IMR-90 (cell line): ENCODE measurements around the gene GABRB1. TPM values are rescaled to one million over a fixed set of nuclear protein-coding genes. Genes with fewer than 3 reads are reported as not detected.
A peak's percentile ranks its signal among the peaks of the same experiment; 100 is the strongest.

Experiments used
- ATAC-seq: fragments of 200-7000 bp; cut with Tn5 transposase; 2 replicates; pipeline ENCODE4 v1.9.1; 2020; ENCODE audit warnings: low read depth, mild to moderate bottlenecking, moderate library complexity
- BruUV-seq: library from RNA; stranded (reverse); fragments of 400-500 nt; replicated peaks from 2 replicates; lab custom pipeline; 2021; lab: Mats Ljungman, UMichigan
- CTCF ChIA-PET: fragments of 300-600 bp; formaldehyde crosslinking; extraction: SDS; loops from one replicate; lab custom pipeline; 2021; ENCODE audit warnings: antibody characterized with exemption; lab: Yijun Ruan, JAX
- POLR2A ChIA-PET: fragments of 300-600 bp; sonication (Branson Sonifier 250); formaldehyde crosslinking; loops from one replicate; lab custom pipeline; 2022; ENCODE audit warnings: antibody characterized with exemption; ENCODE audit not compliant: unreplicated experiment; lab: Charles Lee
- DNase-seq: peaks from one replicate; pipeline ENCODE4 v3.0.0; 2013
- H2AFZ ChIP-seq: replicated peaks from 2 replicates; pipeline ENCODE3; 2013; ENCODE audit warnings: low read length, mild to moderate bottlenecking; ENCODE audit not compliant: poor library complexity
- H2AK5ac ChIP-seq: 2 replicates; pipeline ENCODE4 v1.6.1; 2013; ENCODE audit warnings: low read depth, low read length, inconsistent platforms
- H2AK9ac ChIP-seq: replicated peaks from 2 replicates; pipeline ENCODE3; 2013; ENCODE audit warnings: mild to moderate bottlenecking, low read depth, low read length, moderate library complexity; ENCODE audit not compliant: poor library complexity
- H2BK120ac ChIP-seq: 2 replicates; pipeline ENCODE4 v1.6.1; 2013; ENCODE audit warnings: low read depth, low read length, inconsistent platforms
- H2BK15ac ChIP-seq: 3 replicates; pipeline ENCODE4 v1.6.1; 2013; ENCODE audit warnings: low read depth, low read length, inconsistent platforms
- H2BK20ac ChIP-seq: 2 replicates; pipeline ENCODE4 v1.6.1; 2013; ENCODE audit warnings: low read depth, mild to moderate bottlenecking, inconsistent platforms, low read length, moderate library complexity
- H2BK5ac ChIP-seq: 2 replicates; pipeline ENCODE4 v1.6.1; 2013; ENCODE audit warnings: mild to moderate bottlenecking, low read depth, low read length, inconsistent platforms; ENCODE audit not compliant: poor library complexity, severe bottlenecking
- H3K14ac ChIP-seq: replicated peaks from 2 replicates; pipeline ENCODE4 v1.6.1; 2013; ENCODE audit warnings: low read depth, low read length, inconsistent platforms
- H3K18ac ChIP-seq: 2 replicates; pipeline ENCODE4 v1.6.1; 2013; ENCODE audit warnings: low read depth, low read length, control low read depth
- H3K23ac ChIP-seq: 2 replicates; pipeline ENCODE4 v1.6.1; 2013; ENCODE audit warnings: low read depth, low read length, inconsistent platforms
- H3K27ac ChIP-seq: 2 replicates; pipeline ENCODE4 v1.5.1; 2013; ENCODE audit warnings: mild to moderate bottlenecking, control low read depth, low read length; ENCODE audit not compliant: insufficient read depth
- H3K27me3 ChIP-seq: 2 replicates; pipeline ENCODE4 v1.6.1; 2013; ENCODE audit warnings: low read length; ENCODE audit not compliant: control insufficient read depth, insufficient read depth
- H3K36me3 ChIP-seq: 2 replicates; pipeline ENCODE4 v1.6.1; 2013; ENCODE audit warnings: low read length, mixed read lengths; ENCODE audit not compliant: control insufficient read depth, insufficient read depth
- H3K4ac ChIP-seq: 2 replicates; pipeline ENCODE4 v1.6.1; 2013; ENCODE audit warnings: low read depth, low read length, inconsistent platforms
- H3K4me1 ChIP-seq: 2 replicates; pipeline ENCODE4 v1.6.1; 2013; ENCODE audit warnings: low read length, mixed read lengths; ENCODE audit not compliant: control insufficient read depth, insufficient read depth
- H3K4me2 ChIP-seq: 2 replicates; pipeline ENCODE4 v1.6.1; 2013; ENCODE audit warnings: low read depth, mild to moderate bottlenecking, control low read depth, low read length, moderate library complexity
- H3K4me3 ChIP-seq: 2 replicates; pipeline ENCODE4 v1.5.1; 2013; ENCODE audit warnings: low read depth, mild to moderate bottlenecking, control low read depth, low read length, moderate library complexity; ENCODE audit not compliant: insufficient read depth
- H3K56ac ChIP-seq: 2 replicates; pipeline ENCODE4 v1.6.1; 2013; ENCODE audit warnings: low read length, inconsistent platforms; ENCODE audit not compliant: insufficient read depth; ENCODE audit errors: extremely low read depth
- H3K79me1 ChIP-seq, 2 experiments: 2 replicates each; pipeline ENCODE4 v1.6.1; 2013; ENCODE audit warnings: low read length in 2 of 2, inconsistent platforms in 1 of 2, low read depth in 1 of 2
- H3K9ac ChIP-seq: 2 replicates; pipeline ENCODE4 v1.6.1; 2013; ENCODE audit warnings: low read depth, low read length, control low read depth
- H3K9me1 ChIP-seq: 2 replicates; pipeline ENCODE4 v1.6.1; 2013; ENCODE audit warnings: low read length, inconsistent platforms; ENCODE audit not compliant: insufficient read depth
- H3K9me3 ChIP-seq: 2 replicates; pipeline ENCODE4 v1.6.1; 2013; ENCODE audit warnings: low read length; ENCODE audit not compliant: control insufficient read depth, insufficient read depth
- H4K20me1 ChIP-seq: 2 replicates; pipeline ENCODE4 v1.6.1; 2013; ENCODE audit warnings: low read length, inconsistent platforms; ENCODE audit not compliant: insufficient read depth
- H4K5ac ChIP-seq: 2 replicates; pipeline ENCODE4 v1.6.1; 2013; ENCODE audit warnings: mild to moderate bottlenecking, low read depth, low read length, control low read depth
- H4K8ac ChIP-seq, 2 experiments: 2 replicates each; pipeline ENCODE4 v1.6.1; 2013; ENCODE audit warnings: low read depth in 2 of 2, low read length in 2 of 2, control low read depth in 1 of 2, inconsistent platforms in 1 of 2
- H4K91ac ChIP-seq: 2 replicates; pipeline ENCODE4 v1.6.1; 2013; ENCODE audit warnings: low read depth, low read length, inconsistent platforms; ENCODE audit not compliant: insufficient read depth
- CEBPB ChIP-seq: IDR thresholded peaks from 2 replicates; pipeline ENCODE4 v1.6.1; 2012; ENCODE audit warnings: low read depth, low read length, improper control_type of control experiment
- FOS ChIP-seq: fragments of 150-350 bp; IDR thresholded peaks from 2 replicates; pipeline ENCODE4 v1.6.1; 2016; ENCODE audit warnings: low read depth, low read length
- MAFK ChIP-seq: IDR thresholded peaks from 2 replicates; pipeline ENCODE4 v1.6.1; 2012; ENCODE audit warnings: low read depth, low read length, improper control_type of control experiment
- RCOR1 ChIP-seq: IDR thresholded peaks from 2 replicates; pipeline ENCODE4 v1.6.1; 2012; ENCODE audit warnings: mild to moderate bottlenecking, low read length, improper control_type of control experiment; ENCODE audit not compliant: insufficient replicate concordance
- WGBS, 2 experiments: methylation state at CpG; one replicate each; pipeline versions ENCODE4 v1.1.5 to v1.1.7; 2013; ENCODE audit warnings: missing lambda C conversion rate in 2 of 2; ENCODE audit not compliant: insufficient read length in 1 of 2; ENCODE audit errors: extremely low coverage in 2 of 2; 5-methylcytosine and 5-hydroxymethylcytosine counted together
- dilution Hi-C: fragments of 300-500 bp; cut with HindIII; formaldehyde crosslinking; loops from one replicate; pipeline ENCODE4 v1.14.3; 2018; ENCODE audit warnings: low sequenced_read_pairs; ENCODE audit not compliant: unreplicated experiment
- in situ Hi-C: fragments of 300-500 bp; cut with MboI; formaldehyde crosslinking; loops from 3 replicates; pipeline ENCODE4 v1.14.3; 2019; ENCODE audit warnings: low sequenced_read_pairs, inconsistent platforms, mixed read lengths
- intact Hi-C: fragments of 100-400 bp; cut with micrococcal nuclease; formaldehyde crosslinking; loops from 2 replicates; pipeline ENCODE4 v1.10.0; 2022
- polyA plus RNA-seq, 3 experiments: library from polyadenylated mRNA; depleted of rRNA; stranded (reverse); fragments of >200 nt; gene quantifications; 2 replicates each; pipeline ENCODE4 v1.2.3, GENCODE V29; 2012; ENCODE audit warnings: low replicate concordance in 1 of 3
- total RNA-seq: library from RNA; depleted of rRNA; stranded (reverse); fragments of >200 nt; gene quantifications from 2 replicates; pipeline ENCODE4 v1.2.3, GENCODE V29; 2012

GABRB1 gene
- total and polyA plus RNA-seq, 2 of the 4 experiments (the other 2 are of a cell fraction): 4.7 to 16.1 TPM

- no peak overlapping the region for H2AFZ ChIP-seq
- no peaks in the 10 kb centered on the region for H3K36me3 ChIP-seq
- H2BK15ac ChIP-seq: peak overlapping the region; percentile 81; the same call in 1 of the 3 replicates
- H3K18ac ChIP-seq: peak overlapping the region; percentile 76; the same call in 1 of the 2 replicates
- H2BK120ac ChIP-seq: peak overlapping the region; percentile 74
- ChIA-PET CTCF (no interaction called here), POLR2A (no interaction called here)
- H3K27ac ChIP-seq: no peak overlapping the region
- peak overlapping the region; percentile 20 for H3K14ac ChIP-seq
- H3K4me3 ChIP-seq: no peak overlapping the region
- peaks cover 5% of the 10 kb centered on the region; the same call in 1 of the 2 replicates for H3K9me1 ChIP-seq
- H3K27me3 ChIP-seq: no peaks in the 10 kb centered on the region
- peak overlapping the region; percentile 94 for H2BK20ac ChIP-seq
- H4K5ac ChIP-seq: peak overlapping the region; percentile 52; the same call in 1 of the 2 replicates
- H4K8ac ChIP-seq: peak overlapping the region in 1 of 2 experiments; percentile 84; a peak in 2 of 4 replicates
- no CpG with 5 or more reads among the region's 2 CpGs for WGBS, 2 experiments
- no peaks in the 10 kb centered on the region for H3K9me3 ChIP-seq
- ATAC-seq (peak; percentile 88), DNase-seq (peak; percentile 87)
- no peak overlapping the region for H3K9ac ChIP-seq
- 0 out of 2 replicates have a peak overlapping the region, but pooled peaks have one; percentile 65 for H4K91ac ChIP-seq
- peaks cover 4% of the 10 kb centered on the region; the same call in 1 of the 2 replicates for H3K4me1 ChIP-seq
- TF ChIP-seq MAFK: no peak
- 0 out of 2 replicates have a peak, but pooled peaks have one; percentile 10 for TF ChIP-seq FOS
- no peak for TF ChIP-seq CEBPB
- no peak for TF ChIP-seq RCOR1
- H4K20me1 ChIP-seq: no peaks in the 10 kb centered on the region
- H2BK5ac ChIP-seq: peak overlapping the region; percentile 89
- no TSS peak for BruUV-seq
- in situ Hi-C loops (no loop called here), intact Hi-C loops (no loop called here), dilution Hi-C loops (no loop called here)
- peak overlapping the region; percentile 88 for H3K4ac ChIP-seq
- H3K23ac ChIP-seq: peak overlapping the region; percentile 62; the same call in 1 of the 2 replicates
- H3K56ac ChIP-seq: no peak overlapping the region
- 0 out of 4 replicates have a peak, but pooled peaks cover 0 to 5% of the 10 kb centered on the region in 2 experiments for H3K79me1 ChIP-seq
- no peak overlapping the region; the same call in 1 of the 2 replicates for H3K4me2 ChIP-seq
- H2AK5ac ChIP-seq: peak overlapping the region; percentile 65; the same call in 1 of the 2 replicates
- H2AK9ac ChIP-seq: no peak overlapping the region
Measured at GRCh38 chr4:47221721-47222120, 190.4 kb downstream of the GABRB1 start.
